GM21367 (cell line): ENCODE data around the gene BMP8A.
"Not testable (repeated sequence)": the region's sequence is repeated elsewhere in the genome, so short reads cannot be mapped to it uniquely, and the experiment has no call there.

ENCODE experiments used
- ATAC-seq: cut with Tn5 transposase; IDR thresholded peaks from one replicate; pipeline ENCODE4 v1.9.1; 2021; ENCODE audit not compliant: unreplicated experiment

The BMP8A gene

DNA sequence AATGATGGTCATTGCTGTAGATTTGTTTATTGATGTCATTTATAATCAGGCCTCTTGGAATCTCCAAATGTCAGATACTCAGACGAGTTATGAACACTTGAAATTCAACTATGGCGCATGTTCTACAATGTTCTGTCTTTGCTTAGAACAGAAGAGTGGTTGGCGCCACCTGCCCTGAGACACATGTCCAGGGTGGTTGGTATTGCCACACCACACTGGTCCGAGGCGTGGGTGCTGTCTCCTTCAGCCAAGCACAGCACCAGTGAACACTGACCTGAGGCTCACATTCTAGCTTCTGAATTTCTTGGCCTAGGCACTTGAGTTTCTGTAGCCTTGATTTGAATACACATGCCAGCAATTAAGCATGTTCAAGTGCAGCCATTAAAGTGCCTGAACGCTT, 10.1 kb upstream of the BMP8A start:
- ATAC-seq, result no peak

DNA sequence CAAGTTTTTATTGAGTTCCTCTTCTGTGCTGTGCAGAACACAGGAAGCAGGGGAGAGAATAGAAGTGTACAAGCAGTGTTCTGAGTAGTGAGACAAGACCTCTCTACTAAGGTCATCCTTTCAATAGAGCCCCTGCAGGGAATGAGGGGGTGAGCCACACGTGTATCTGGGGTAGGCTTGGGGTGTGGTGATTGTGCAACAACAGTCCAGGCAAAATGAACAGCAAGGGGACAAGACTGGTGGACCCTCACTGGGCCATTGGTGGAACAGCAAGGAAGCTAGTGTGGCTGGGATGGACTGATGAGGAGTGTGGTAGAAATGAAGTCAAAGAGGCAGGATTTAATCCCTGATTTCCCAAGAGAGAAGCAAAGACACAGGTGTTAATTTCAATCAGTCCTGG, 8.2 kb upstream of the BMP8A start:
- no peak for ATAC-seq

DNA sequence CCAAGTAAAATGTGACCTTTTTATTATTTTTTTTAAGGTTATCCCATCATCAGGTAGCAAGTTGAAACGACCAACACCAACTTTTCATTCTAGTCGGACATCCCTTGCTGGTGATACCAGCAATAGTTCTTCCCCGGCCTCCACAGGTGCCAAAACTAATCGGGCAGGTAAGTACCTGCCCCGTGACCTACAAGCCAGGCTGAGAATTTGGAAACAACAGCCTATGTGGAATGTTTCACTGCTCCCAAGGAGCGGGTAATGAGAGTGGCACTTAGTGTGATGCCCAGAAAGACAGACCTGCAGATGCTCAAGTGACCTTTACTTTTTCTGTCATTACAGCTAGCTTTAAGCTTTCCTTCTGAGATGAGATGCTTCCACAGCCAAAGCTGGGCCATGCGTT, 6.9 kb upstream of the BMP8A start:
- ATAC-seq, result no peak

DNA sequence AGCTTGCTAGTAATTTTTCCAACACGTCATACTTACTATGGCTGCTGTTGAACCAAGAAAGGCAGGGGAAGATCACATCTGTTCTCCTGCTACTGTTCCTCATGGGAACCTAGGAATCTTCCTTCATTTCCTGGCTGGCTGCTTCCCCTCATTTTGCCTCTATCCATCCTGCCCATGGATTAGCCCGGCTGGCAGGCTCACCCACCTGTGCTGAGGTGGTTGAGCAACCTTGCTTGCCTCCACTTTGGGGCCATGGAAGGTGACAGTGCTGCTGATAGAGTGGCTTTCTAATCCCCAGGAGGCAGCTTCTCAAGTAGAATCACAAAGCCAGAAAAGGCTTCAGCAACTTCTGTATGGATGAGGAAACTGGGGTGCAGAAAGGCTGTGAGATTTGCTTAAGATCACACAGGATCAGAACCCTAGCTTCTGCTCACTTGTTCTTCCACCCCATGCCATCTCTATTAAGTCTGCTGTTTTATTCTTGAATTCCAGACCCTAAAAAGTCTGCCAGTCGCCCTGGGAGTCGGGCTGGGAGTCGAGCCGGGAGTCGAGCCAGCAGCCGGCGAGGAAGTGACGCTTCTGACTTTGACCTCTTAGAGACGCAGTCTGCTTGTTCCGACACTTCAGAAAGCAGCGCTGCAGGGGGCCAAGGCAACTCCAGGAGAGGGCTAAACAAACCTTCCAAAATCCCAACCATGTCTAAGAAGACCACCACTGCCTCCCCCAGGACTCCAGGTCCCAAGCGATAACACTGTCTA, 6.2 kb upstream of the BMP8A start:
- no peak for ATAC-seq

- no peak for ATAC-seq
These were observed 3.4 kb upstream of the BMP8A start for GRCh38 chr1:39488012-39488545.

- no peak for ATAC-seq
These were observed 2.5 kb upstream of the BMP8A start for GRCh38 chr1:39488793-39489566.

DNA sequence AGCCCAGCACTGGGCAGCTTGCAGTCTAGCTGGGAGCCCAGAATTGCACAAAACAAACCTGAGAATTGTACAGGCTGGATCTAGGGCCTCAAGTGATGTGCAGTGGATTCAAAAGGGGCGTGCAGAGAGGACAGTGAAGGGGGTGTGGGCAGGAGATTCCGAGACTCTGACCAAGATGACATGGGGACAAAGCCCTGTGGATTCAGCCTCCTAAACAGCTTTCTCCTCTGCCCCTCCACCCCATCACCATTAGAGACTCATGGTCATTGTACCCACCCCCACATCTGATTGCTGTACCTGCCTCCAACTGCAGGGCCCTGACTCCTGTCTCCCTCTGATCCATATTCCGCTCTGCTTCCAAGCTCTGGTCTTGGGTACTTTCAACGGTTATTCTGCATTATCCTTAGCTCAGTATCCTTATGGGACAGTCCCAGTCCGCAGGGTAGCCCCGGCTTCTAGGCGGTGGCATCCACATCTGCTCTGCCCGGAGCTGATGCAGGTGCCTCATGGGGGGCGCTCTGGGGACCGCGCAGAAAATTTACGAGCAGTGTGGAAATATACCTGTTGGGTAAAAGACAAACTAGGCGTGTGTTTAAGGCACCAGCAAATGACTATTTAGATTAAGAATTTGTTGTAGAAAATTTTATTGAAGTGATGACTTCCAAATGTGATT, 1.7 kb upstream of the BMP8A start:
- no peak for ATAC-seq

- ATAC-seq, result no peak
These were observed 765 bp upstream of the BMP8A start for GRCh38 chr1:39490596-39491145.

DNA sequence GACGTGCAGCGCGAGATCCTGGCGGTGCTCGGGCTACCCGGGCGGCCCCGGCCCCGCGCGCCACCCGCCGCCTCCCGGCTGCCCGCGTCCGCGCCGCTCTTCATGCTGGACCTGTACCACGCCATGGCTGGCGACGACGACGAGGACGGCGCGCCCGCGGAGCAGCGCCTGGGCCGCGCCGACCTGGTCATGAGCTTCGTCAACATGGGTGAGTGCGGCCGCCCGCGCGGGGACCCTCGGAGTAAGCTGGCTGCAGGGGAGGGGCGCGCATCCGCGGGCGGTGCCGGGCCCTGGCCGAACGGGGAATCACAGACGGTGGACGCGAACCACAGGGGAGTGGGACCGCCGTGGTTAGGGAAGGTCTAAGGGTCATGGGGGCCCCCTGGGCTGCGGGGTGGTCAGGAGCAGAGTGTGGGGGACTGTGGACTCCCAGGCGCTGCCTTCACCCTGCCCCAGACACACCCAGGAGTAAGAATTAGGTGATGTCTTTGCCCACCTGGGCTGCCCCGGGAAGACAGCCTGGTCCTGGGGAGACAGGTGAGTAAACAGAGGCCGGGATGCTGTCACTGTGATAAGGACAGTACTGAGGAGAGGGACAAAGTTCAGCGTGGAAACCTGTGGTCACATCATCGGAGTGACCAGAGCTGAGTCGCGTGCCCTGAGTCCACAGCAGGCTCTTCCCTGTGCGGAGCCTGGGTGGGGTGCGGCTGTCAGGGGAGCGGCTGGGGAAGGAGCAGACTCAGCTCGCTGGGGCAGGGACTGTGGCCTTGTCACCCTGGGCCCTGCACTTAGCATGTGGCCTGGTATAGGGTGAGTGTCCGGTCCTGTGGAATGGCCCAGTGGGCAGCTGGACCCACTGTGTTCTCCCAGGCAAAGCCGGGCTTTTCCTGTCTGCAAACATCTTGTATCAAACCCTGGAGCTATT, 944 bp downstream of the BMP8A start:
- ATAC-seq, result not testable (repeated sequence)

DNA sequence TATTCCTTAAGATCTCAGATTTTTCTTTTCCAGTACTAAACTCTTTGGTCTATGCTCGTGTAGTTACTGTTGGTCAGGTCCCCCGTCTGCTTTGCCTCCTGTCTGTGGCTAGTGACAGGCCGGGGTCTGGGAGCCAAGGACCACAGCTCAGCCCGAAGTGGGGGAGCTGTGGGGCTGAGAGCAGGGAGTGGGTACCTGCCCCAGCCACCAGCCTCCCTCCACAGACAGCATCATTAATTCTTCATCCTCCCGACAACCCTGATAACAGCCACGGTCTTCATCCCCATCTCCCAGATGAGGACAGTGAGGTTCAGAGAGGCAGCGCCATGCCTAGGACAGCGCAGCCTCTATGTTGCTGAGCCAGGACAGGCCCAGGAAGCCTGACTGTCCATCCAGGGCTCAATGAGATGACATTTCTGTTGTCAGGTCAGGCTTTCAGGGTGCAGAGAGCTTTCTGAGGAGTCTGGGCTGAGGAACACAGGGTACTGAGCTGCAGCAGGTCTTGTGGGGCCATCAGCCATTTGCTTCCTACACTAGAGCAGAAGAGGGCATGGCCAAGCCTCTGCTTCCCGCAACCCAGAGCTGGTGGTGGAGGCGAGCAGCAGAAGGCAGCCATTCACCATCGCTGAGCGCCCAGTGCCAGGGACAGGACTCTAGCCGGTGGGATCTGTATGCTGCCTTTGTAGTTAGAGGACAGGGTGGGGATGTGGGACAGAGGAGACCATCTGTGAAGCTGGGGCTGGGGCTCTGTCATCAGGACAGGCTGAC, 1.8 kb downstream of the BMP8A start:
- not testable (repeated sequence) for ATAC-seq

DNA sequence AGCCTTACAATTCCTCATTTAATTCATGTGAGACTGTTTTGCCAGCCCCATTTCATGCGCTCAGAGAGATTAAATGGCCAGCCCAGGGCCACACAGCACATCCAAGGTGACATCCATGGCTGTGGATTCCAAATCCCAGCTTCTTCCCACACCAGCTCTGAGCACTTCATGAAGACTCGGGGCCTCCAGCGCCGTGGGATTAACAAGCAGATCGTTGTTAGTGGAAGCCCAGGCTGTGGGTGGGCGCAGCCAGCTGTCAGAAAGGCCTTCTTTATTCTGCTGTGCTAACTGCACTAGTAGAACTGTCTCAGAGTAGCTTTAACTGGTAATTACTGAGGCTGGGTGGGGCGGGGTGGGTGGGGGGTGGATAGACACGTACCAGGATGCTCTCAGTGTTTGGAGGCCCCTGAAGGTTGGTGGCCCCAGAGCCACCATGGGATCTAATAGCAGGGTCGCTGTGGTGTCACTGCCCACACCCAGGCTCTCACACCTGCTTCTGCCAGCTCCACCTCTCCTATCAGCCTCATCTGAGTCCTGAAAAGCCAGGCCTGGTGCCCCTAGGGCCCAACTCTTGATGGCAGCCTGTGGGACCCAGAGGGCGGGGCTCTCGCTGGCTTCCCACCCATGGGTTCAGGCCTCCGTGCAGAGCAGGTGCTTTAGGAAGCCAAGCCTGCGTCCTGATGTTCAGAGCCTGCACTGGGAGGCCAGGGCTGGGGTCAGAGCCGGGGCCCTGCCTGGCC, 3.4 kb downstream of the BMP8A start:
- ATAC-seq, result no peak

- not testable (repeated sequence) for ATAC-seq
These were observed 5.1 kb downstream of the BMP8A start for GRCh38 chr1:39496520-39496919.

- ATAC-seq, result no peak
These were observed 6.1 kb downstream of the BMP8A start for GRCh38 chr1:39497585-39497984.

- not testable (repeated sequence) for ATAC-seq
These were observed 6.8 kb downstream of the BMP8A start for GRCh38 chr1:39498096-39498710.

- ATAC-seq, result not testable (repeated sequence)
These were observed 7.4 kb downstream of the BMP8A start for GRCh38 chr1:39498821-39499220.

GRCh38 chr1:39499668-39500067, 8.2 kb downstream of the BMP8A start:
- ATAC-seq, result no peak

GRCh38 chr1:39500862-39501389, 9.5 kb downstream of the BMP8A start:
- ATAC-seq, result no peak

DNA sequence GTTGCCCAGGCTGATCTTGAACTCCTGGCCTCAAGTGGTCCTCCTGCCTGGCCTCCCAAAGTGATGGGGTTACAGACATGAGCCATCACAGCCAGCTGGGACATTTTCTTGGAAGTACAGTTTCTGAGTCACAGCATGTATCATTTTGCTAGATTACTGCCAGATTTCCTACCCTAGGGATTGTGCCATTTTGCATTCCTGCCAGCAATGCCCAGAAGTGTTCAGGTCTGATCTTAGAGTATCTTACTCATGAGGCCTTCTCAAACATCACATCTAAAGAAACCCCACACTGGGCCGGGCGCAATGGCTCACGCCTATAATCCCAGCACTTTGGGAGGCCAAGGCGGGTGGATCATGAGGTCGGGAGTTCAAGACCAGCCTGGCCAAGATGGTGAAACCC, 10.2 kb downstream of the BMP8A start:
- ATAC-seq, result no peak
